A673 (cell line): ENCODE data around the gene SENP5. TPM values are rescaled to one million over a fixed set of nuclear protein-coding genes. Genes with fewer than 3 reads are reported as not detected.
"Not testable (repeated sequence)": the region's sequence is repeated elsewhere in the genome, so short reads cannot be mapped to it uniquely, and the experiment has no call there.

Experiments used
- BruUV-seq: library from RNA; stranded (reverse); fragments of 400-500 nt; replicated peaks from 2 replicates; lab custom pipeline; 2021; lab: Mats Ljungman, UMichigan
- CTCF ChIA-PET: fragments of 300-600 bp; sonication (Branson Sonifier 250); formaldehyde crosslinking; loops from one replicate; lab custom pipeline; 2022; ENCODE audit warnings: antibody characterized with exemption; lab: Charles Lee
- POLR2A ChIA-PET: fragments of 300-600 bp; sonication (Branson Sonifier 250); formaldehyde crosslinking; loops from one replicate; lab custom pipeline; 2022; ENCODE audit warnings: antibody characterized with exemption; ENCODE audit not compliant: low non-redundant PET; lab: Charles Lee
- DNase-seq: peaks from one replicate; pipeline ENCODE4 v3.0.0-alpha.2; 2015; ENCODE audit warnings: low spot score
- H3K27ac ChIP-seq: fragments of 200-600 bp; sonication (generic); 2 replicates; pipeline ENCODE4 v1.5.1; 2016; ENCODE audit warnings: mixed run types, low read depth, mild to moderate bottlenecking, mixed read lengths, antibody characterized with exemption, low read length; ENCODE audit not compliant: poor library complexity, severe bottlenecking
- H3K27me3 ChIP-seq: fragments of 200-600 bp; sonication (generic); replicated peaks from 2 replicates; pipeline ENCODE4 v1.6.1; 2017; ENCODE audit warnings: mixed run types, low read depth, mild to moderate bottlenecking, mixed read lengths, antibody characterized with exemption, low read length; ENCODE audit not compliant: insufficient read depth, poor library complexity
- H3K36me3 ChIP-seq: fragments of 200-600 bp; sonication (generic); 2 replicates; pipeline ENCODE4 v1.6.1; 2016; ENCODE audit warnings: mixed run types, mild to moderate bottlenecking, mixed read lengths, antibody characterized with exemption, low read length; ENCODE audit not compliant: insufficient read depth, poor library complexity, severe bottlenecking
- H3K4me1 ChIP-seq: fragments of 200-600 bp; sonication (generic); 2 replicates; pipeline ENCODE4 v1.6.1; 2017; ENCODE audit warnings: mixed run types, mild to moderate bottlenecking, mixed read lengths, antibody characterized with exemption, low read length; ENCODE audit not compliant: insufficient read depth, poor library complexity, severe bottlenecking
- H3K4me3 ChIP-seq: fragments of 200-600 bp; sonication (generic); 2 replicates; pipeline ENCODE4 v1.5.1; 2016; ENCODE audit warnings: low read depth, mixed run types, mild to moderate bottlenecking, mixed read lengths, low read length; ENCODE audit not compliant: poor library complexity, severe bottlenecking
- H3K9me3 ChIP-seq: fragments of 200-600 bp; sonication (generic); 2 replicates; pipeline ENCODE4 v1.6.1; 2016; ENCODE audit warnings: mixed run types, low read depth, mild to moderate bottlenecking, mixed read lengths, antibody characterized with exemption, low read length; ENCODE audit not compliant: poor library complexity, severe bottlenecking
- CTCF ChIP-seq: fragments of 300-800, 200-600 bp; sonication (generic); conservative IDR thresholded peaks from 2 replicates; pipeline ENCODE4 v1.5.1; 2017; ENCODE audit warnings: low read depth, mild to moderate bottlenecking, antibody characterized with exemption, low read length, moderate library complexity, mixed read lengths
- EZH2 ChIP-seq: fragments of 200-600 bp; sonication (generic); IDR thresholded peaks from 2 replicates; pipeline ENCODE4 v1.6.1; 2017; ENCODE audit warnings: borderline replicate concordance, low read depth, mild to moderate bottlenecking, mixed read lengths, antibody characterized with exemption, low read length; ENCODE audit not compliant: poor library complexity, severe bottlenecking
- intact Hi-C: fragments of 100-400 bp; cut with micrococcal nuclease; formaldehyde crosslinking; loops from one replicate; pipeline ENCODE4 v1.10.0; 2022; ENCODE audit not compliant: unreplicated experiment
- total RNA-seq: library from RNA; stranded (reverse); gene quantifications from 2 replicates; pipeline ENCODE4 v1.2.3, GENCODE V29; 2021

SENP5 gene
- total RNA-seq, 1 experiment from 2014 or later = 42.2 TPM

- intact Hi-C loops = no loop called here
- ChIA-PET CTCF (no interaction called here), POLR2A (no interaction called here)
- no TSS peak for BruUV-seq
- no peak overlapping the region for H3K4me3 ChIP-seq
- H3K36me3 ChIP-seq = no peaks in the 10 kb centered on the region
- no peak overlapping the region for H3K27ac ChIP-seq
- DNase-seq = no peak
- H3K4me1 ChIP-seq = peaks cover 7% of the 10 kb centered on the region
- no peaks in the 10 kb centered on the region for H3K9me3 ChIP-seq
- no peaks in the 10 kb centered on the region for H3K27me3 ChIP-seq
- TF ChIP-seq CTCF = no peak
- TF ChIP-seq EZH2 = no peak
These were observed 4.6 kb downstream of the SENP5 start for GRCh38 chr3:196872316-196872715.

- POLR2A ChIA-PET, H3K4me1 ChIP-seq, intact Hi-C loops: not testable (repeated sequence)
These were observed 6.9 kb downstream of the SENP5 start for GRCh38 chr3:196874511-196875094.

GRCh38 chr3:196875258-196875657 is 7.5 kb downstream of the SENP5 start:
- no peaks in the 10 kb centered on the region for H3K4me1 ChIP-seq
- ChIA-PET POLR2A (no interaction called here), CTCF (no interaction called here)
- no peaks in the 10 kb centered on the region for H3K36me3 ChIP-seq
- no peak overlapping the region for H3K27ac ChIP-seq
- no peaks in the 10 kb centered on the region for H3K9me3 ChIP-seq
- BruUV-seq = no TSS peak
- TF ChIP-seq CTCF = no peak
- no peak for TF ChIP-seq EZH2
- H3K27me3 ChIP-seq = no peaks in the 10 kb centered on the region
- DNase-seq = no peak
- H3K4me3 ChIP-seq = no peak overlapping the region
- intact Hi-C loops = no loop called here

More at GRCh38 chr3:196874511-196875094, 6.9 kb downstream of the SENP5 start:
- H3K4me3 ChIP-seq, H3K27ac ChIP-seq, BruUV-seq, CTCF ChIA-PET, H3K9me3 ChIP-seq, H3K36me3 ChIP-seq, DNase-seq, H3K27me3 ChIP-seq: not testable (repeated sequence)

GRCh38 chr3:196883361-196883760 is 15.6 kb downstream of the SENP5 start:
- no TSS peak for BruUV-seq

More at GRCh38 chr3:196883361-196883760, 15.6 kb downstream of the SENP5 start:
- no peak for TF ChIP-seq EZH2
- TF ChIP-seq CTCF = no peak
- Histone ChIP-seq H3K27me3 (no peaks in the 10 kb centered on the region), H3K36me3 (no peaks in the 10 kb centered on the region), H3K4me1 (no peaks in the 10 kb centered on the region), H3K9me3 (no peaks in the 10 kb centered on the region), H3K4me3 (no peak overlapping the region), H3K27ac (no peak overlapping the region)
- POLR2A ChIA-PET = no interaction called here
- intact Hi-C loops = no loop called here
- DNase-seq = no peak
- CTCF ChIA-PET = no interaction called here
